GM19025 (cell line): Measurements from ENCODE around the gene PSMC6.
A peak's percentile ranks its signal among the peaks of the same experiment; 100 is the strongest.
"Not testable (repeated sequence)": the region's sequence is repeated elsewhere in the genome, so short reads cannot be mapped to it uniquely, and the experiment has no call there.

Experiments used
- ATAC-seq: cut with Tn5 transposase; IDR thresholded peaks from one replicate; pipeline ENCODE4 v1.9.1; 2021; ENCODE audit warnings: mild to moderate bottlenecking, low read depth, moderate library complexity; ENCODE audit not compliant: unreplicated experiment

The PSMC6 gene

DNA sequence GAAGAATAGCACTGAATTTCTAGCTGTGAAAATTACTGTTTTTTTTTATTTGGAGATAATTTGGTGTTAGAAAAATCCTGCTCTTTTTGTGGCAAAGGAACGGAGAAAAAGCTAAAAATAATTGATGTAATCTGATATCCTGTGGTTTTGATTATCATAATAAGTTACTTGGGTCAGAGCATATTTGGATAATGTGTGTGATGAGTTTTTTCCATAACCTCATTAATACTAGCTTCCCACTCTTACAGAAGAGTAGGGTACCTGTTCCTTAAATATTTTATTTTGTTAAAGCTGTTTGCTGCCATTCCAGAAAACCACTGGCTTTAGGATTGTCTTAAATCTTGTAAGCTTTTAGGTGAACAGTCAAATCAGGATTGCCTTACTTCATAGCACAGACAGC lies 4.7 kb downstream of the PSMC6 start:
- ATAC-seq = no peak

DNA sequence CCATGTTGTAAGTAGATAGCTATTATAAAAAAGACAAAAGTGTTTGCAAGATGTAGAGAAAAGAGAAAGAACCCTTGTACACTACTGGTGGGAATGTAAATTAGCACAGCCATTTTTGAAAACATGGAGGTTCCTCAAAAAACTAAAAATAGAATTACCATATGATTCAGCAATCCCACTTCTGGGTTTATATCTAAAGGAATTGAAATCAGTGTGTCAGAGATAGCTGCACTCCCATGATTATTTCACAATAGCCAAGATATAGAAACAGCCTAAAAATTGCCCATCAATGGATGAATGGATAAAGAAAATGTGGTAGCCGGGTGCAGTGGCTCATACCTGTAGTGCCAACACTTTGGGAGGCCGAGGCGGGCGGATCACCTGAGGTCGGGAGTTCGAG lies 9.2 kb downstream of the PSMC6 start:
- no peak for ATAC-seq

DNA sequence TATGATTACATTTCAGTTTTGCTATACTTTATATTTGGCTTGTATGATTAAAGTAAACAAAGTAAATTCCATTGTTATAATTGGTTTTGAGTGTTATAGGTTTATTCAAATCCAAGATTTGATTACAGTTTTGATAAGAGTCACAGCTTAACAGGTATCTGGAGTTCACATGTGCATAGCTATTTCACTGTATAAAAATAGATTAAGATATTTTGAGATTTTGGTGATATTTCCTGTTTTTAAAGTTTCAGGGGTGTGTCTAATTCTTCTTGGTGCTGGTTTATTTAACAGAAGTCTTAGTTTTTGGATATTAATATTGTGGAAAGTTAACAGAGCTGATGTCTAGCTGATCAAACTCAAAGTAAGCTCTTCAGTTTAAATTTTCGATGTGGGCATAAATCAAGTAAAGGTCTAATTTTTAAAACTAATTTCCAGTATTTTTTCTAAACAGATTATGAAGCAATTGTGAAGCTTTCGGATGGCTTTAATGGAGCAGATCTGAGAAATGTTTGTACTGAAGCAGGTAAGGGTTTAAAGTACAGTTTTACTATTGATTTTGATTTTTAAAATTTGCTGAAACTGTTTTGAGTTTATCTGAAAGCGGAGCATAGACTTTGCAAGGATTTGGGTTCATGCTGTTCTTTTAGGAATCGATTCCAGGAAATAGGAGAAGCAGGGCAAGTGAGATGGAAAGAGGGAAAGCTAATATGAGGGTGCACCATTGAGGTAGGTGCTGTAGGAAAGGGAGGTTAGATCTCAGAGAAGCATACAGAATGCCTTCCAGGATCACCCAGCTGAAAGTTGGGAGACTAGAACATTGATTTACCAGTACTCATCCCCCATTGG lies 16.7 kb downstream of the PSMC6 start:
- no peak for ATAC-seq

DNA sequence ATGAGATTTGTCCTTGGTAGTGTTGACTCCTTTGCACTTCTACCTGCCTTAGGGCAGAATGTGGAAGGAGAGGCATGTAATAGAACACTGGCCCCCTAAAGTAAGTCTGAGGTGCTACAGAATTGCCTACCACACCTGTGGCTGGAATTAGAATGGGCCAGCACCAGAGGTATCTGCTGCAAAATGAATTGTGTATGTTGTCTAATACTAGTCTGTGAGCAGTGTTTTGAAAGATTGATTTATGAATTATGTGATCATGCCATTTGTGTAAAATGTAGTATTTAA lies 17.3 kb downstream of the PSMC6 start:
- ATAC-seq = no peak

DNA sequence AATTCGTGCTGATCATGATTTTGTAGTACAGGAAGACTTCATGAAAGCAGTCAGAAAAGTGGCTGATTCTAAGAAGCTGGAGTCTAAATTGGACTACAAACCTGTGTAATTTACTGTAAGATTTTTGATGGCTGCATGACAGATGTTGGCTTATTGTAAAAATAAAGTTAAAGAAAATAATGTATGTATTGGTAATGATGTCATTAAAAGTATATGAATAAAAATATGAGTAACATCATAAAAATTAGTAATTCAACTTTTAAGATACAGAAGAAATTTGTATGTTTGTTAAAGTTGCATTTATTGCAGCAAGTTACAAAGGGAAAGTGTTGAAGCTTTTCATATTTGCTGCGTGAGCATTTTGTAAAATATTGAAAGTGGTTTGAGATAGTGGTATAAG lies 20.5 kb downstream of the PSMC6 start:
- not testable (repeated sequence) for ATAC-seq

DNA sequence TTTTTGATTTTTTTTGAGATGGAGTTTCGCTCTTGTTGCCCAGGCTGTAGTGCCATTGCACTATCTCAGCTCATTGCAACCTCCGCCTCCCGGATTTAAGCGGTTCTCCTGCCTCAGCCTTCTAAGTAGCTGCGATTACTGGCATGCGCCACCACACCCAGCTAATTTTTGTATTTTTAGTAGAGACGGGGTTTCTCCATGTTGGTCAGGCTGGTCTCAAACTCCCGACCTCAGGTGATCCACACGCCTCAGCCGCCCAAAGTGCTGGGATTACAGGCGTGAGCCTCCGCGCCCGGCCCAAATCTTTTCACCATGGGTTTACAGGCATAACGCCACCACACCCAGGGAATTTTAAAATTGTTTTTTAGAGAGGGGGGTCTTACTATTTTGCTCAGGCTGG lies 22.0 kb downstream of the PSMC6 start:
- ATAC-seq = not testable (repeated sequence)

DNA sequence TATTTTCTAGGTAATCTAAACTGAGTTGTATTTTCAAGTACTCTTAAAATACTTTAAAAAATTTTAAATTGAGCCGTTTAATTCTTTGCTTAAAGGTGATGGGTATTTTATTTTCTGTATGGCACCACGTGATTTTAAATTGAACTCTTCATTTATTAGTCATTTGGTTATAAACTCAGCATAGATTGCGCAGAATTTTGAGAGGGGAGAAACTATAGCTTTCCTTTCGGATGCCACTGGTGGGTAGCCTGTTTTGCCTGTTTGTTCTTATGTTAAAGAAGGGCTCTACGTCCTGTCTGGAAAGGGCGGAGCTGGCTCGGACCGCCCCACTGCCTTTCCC lies 22.6 kb downstream of the PSMC6 start:
- no peak for ATAC-seq

DNA sequence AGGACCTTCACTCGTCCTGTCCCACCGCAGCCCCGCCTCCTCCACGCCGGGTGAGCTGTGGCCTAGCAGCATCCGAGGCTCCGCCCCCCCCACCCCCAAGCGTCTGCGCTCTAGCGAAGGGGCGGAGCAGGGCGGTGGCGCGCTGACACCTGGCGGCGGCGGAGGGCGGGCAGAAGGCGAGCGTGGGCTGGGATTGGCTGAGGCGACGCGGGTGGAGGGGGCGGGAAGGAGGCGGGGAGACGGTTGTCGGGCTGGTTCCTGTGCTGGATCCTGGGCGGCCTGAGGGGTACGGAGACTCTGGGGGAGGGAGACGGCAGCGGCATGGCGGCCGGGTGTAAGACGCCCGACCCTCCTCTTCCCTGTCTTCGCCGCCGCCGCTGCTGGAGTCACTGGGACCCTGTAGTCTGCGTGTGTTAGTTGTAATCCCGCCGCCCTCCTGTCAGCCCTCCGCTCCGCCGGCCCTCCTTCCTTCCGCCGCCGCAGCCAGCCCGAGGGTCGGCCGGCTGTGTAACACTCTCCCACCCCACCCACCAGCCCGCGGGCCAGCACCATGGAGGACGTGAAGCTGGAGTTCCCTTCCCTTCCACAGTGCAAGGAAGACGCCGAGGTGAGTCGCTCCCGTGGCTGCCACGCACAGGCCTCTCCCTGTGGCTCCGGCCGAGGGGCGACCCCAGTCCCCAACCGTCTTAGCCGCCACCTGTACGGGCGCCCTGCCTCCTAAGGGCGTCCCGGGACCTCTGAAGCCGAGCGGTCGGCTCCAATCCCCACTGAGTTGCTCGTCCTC lies 23.1 kb downstream of the PSMC6 start, which contains the start of gene STYX:
Gene STYX (plus strand): TSS at position 242 of the 784 bp plus-strand sequence. CDS start 309 bp downstream, at position 551.
- ATAC-seq = peak; percentile 93

DNA sequence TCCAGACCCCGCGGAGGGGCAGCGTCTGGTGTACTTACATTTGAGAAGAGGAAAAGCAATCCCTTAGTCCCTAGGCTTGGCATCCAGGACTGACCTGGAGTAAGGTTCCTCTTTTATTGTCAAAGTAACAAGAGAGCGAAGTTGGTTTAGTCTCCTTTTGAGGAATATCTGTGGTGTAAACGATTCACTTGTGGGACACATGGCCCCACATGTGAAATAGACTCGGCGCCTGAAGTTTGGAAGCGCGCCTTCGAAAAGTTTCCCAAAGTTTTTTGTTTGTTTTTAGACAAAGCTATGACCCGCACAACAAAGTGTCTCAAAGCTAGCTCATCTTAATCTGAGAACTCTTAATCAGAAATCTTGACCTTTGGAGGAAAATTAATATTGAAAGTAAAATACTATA lies 23.7 kb downstream of the PSMC6 start:
- no peak for ATAC-seq

DNA sequence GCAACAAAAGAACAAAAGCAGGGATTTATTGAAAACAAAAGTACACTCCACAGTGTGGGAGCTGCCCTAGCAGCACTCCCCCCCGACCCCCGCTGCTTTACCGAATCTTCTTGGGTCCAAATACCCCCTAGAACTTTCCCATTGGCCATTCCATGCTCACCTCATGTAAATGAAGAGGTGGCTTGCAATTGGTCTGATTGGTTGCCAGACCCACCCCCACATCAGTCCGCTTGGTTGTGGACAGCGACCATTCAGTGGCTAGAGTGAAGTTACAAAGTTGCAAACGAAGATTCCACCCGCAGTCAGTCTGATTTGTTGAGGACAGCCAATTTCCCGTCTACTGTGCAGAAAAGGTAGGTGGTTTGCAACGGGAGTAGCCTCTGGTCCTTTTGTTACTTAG lies 26.8 kb downstream of the PSMC6 start:
- no peak for ATAC-seq

DNA sequence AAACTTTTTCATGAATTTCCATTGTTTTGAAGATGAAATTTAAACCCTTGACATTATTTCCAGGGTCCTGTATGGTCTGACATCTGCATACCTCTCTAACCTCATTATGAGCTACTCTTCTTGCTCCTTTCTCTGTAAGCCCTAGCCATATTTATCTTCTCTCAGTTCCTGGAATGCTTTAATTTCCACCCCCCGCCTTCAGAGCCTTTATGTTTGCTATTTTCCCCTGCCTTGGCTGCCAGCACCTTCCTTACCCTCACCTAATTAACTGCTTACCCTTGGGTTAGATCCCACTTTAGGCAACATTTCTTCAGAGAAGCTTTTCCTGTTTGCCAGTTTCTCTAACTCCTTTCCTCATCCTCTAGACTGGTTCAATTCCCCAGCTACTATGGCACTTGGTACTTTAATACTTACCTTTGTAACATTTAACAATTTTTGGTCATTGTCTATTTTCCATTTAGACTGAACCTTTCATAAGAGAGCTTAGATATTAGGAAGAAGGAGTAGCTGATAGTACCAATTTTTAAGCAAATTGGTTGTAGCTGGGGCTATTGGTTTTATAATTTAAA lies 29.0 kb downstream of the PSMC6 start:
- no peak for ATAC-seq

DNA sequence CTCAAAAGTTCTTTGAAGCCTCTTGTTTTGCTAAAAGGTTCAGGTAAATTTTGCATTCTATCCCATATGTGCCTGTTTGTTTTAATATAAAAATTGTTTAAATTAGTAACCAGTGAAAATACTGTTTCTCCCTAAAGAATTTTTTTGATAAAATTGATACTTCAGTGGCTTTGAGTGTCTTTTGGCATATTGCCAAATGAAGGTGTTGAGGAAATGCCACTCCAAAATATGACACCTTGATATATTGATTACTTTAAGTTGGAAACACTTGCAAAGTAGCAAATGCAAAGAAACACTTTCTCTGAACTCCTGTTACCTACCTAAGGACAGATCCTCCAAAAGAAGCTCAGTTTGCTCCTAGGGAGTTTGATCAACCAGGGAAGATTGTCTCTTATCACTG lies 31.4 kb downstream of the PSMC6 start:
- ATAC-seq = no peak

DNA sequence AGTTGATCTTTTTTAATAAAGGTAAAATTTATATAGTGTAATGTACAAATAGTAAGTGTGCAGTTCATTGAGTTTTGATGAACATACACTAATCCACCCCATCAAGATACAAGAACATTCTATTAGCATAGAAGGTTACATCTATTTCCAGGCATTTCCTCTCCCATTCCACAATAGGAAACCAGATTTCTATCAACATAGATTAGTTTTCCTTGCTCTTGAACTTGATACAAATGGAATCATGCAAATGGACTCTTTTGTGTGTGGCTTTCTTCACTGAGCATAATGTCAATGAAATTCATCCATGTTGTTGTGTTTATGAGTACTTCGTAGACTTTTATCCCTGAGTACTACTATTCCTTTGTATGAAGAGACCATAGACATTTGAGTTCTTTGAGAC lies 33.8 kb downstream of the PSMC6 start:
- no peak for ATAC-seq

DNA sequence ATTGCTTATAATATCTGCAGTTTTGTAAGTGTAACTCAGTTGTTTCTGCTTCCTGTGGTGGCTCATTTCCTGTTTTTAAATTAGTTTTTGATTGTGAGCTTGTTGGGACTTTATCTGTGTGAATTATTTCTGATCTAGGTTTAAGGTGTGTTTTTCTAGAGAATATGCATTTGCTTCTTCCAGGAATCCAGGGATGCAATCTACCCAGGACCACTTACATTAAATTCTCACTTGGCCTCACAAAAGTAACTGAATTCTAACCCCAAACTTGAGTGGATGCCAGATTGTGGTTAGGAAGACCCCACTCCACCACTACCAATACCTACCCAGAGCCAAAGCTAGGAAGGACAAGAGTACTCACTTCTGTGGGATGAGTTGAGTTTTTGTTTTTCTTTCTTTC lies 34.9 kb downstream of the PSMC6 start:
- ATAC-seq = peak; percentile 21

DNA sequence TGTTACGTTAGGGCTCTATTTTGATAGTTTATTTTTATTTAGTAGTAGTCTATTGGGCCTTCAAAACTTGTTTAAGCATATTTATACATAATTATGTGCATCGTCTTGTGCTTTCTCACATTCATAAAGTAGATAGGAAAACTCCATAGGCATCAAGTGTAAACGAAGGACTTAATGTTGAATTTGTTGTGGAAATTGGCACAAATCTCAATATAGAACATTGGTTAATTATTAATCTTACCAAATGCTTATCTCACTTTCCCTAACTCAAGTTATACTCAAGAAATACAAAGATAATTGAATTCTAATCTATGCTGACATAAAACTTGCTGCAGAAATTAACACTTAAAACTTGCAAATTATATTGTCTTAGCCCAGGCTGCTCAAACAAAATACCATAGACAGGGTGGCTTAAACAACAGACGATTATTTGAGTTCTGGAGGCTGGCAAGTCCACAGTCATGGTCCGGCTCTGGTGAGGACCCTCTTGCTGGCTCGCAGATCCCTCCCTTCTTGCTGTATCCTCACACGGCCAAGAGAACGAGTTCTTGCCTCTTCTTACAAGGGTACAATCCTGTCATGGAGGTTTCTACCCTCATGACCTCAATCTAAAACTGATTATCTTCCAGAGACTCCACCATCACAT lies 41.8 kb downstream of the PSMC6 start:
- ATAC-seq = no peak

DNA sequence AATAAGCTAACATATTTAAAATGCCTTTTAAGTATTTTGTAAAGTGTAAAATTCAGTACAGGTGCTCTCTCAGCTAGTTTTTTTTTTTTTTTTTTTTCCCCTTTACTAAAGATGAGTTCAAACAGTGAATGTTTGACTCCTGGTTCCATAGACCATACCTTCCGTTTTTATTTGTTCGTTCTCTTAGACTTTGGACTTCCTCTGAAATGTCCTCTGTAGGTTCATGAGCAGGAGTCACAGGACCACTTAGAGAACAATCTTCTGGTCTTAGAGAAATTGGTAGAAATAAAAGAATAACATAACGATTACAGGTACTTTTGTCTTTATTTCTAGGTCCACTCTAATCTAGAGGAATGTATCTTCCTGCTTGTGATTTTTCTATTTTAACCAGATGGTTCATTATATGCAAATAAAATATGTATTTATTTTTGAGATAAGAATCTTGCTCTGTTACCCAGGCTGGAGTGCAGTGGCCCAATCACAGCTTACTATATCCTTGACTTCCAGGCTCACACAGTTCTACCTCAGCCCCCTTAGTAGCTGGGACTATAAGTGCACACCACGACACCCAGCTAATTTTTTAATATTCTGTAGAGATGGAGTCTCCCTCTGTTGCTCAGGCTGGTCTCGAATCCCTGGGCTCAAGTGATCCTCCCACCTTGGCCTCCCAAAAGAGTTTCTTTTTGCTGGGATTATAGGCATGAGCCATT lies 48.8 kb downstream of the PSMC6 start:
- no peak for ATAC-seq

DNA sequence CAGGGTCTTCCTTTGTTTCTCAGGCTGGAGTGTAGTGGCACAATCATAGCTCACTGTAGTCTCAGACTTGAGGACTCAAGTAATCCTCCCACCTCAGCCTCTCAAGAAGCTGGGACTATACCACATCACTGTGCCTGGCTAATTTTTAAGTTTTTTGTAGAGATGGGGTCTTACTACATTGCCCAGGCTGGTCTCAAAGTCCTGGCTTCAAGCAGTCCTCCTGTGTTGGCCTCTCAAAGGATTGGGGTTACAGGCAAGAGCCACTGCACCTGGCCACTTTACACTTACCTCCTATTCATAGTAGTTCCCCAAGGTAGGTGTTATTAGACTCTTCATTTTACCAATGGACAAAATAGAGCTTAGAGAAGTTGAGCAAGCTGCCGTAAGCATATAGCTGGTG lies 52.1 kb downstream of the PSMC6 start:
- no peak for ATAC-seq

DNA sequence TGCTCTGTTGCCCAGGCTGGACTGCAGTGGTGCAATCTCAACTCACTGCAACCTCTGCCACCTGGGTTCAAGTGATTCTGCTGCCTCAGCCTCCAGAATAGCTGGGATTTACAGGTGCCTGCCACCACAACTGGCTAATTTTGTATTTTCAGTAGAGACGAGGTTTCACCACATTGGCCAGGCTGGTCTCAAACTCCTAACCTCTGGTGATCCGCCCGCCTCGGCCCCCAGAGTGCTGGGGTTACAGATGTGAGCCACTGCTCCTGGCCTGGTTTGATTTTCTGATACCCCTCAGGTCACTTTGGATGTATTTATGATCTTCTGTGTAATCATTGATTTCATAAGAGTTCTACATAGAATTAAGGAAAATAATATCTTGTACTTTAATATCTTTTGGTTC lies 55.9 kb downstream of the PSMC6 start:
- not testable (repeated sequence) for ATAC-seq

DNA sequence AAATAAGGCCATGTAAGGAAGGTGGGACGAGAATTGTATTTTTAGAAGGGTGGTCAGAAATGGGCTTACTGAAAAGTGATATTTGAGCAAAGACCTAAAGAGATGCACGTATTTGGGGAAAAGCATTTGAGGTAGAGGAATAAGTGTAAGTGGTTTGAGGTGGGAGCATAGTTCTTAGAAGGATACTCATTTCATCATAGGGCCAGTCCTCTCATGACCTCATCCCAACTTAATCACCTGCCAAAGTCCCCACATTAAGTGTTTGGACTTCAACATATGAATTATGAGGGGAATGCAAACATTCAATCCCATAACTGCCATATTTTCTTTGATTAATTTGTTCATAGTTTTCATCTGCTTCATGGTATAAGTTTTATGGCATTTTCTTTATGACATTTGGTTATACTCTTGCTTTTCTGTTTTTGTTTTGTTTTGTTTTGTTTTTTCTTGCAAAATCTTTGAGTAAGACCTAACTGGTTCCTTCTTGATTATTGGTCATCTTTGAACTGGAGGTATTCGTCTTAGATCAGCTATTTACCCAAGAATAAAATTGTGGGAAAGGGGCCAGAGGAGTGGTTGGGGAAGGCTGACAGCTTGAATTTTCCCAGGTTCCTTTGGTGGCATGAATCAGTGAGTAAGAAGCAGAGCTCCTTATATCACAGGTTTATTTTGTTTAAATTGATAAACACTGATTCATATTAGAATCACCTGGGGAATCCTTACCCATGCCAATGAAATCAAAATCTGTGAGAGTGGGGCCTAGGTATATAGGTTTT lies 60.2 kb downstream of the PSMC6 start:
- no peak for ATAC-seq

DNA sequence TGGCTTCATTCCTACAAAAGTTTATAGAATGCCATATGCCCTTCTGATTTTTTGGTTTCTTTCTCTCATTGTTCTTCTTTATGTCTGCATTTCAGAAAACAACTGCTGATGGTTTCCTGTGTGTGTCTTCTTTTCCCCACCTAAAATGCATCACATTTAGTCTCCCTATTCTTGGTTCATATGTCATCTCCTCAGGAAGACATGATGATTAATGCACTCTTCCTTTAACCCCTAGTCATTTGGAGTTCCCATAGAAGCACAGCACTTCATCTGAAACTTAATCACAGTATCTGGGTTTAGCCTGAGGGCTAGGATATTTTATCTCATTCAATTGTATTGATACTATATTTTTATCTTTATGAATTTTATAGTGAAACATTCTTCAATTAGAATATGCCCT lies 62.9 kb downstream of the PSMC6 start:
- no peak for ATAC-seq
